BJ (cell line): ENCODE data around the gene SFXN1. TPM values are rescaled to one million over a fixed set of nuclear protein-coding genes. Genes with fewer than 3 reads are reported as not detected.

Experiments used
- CTCF ChIA-PET: fragments of 350-600 bp; formaldehyde crosslinking; extraction: SDS; loops from one replicate; lab custom pipeline; 2021; ENCODE audit warnings: antibody characterized with exemption, inconsistent platforms; lab: Yijun Ruan, JAX
- POLR2A ChIA-PET: fragments of 300-600 bp; sonication (Branson Sonifier 250); formaldehyde crosslinking; extraction: SDS; loops from one replicate; lab custom pipeline; 2021; ENCODE audit warnings: antibody characterized with exemption; lab: Charles Lee
- DNase-seq: peaks from one replicate; pipeline ENCODE4 v3.0.0-alpha.2; 2011; ENCODE audit warnings: low read depth
- H3K27me3 ChIP-seq: 2 replicates; pipeline ENCODE4 v1.6.0; 2011; ENCODE audit warnings: low read length; ENCODE audit not compliant: control insufficient read depth, insufficient read depth
- H3K36me3 ChIP-seq: 2 replicates; pipeline ENCODE4 v1.5.1; 2011; ENCODE audit warnings: low read length; ENCODE audit not compliant: control insufficient read depth, insufficient read depth
- H3K4me3 ChIP-seq: 2 replicates; pipeline ENCODE4 v1.5.1; 2011; ENCODE audit warnings: low read depth, mild to moderate bottlenecking, control low read depth, low read length
- CTCF ChIP-seq: IDR thresholded peaks from 2 replicates; pipeline ENCODE4 v1.5.1; 2011; ENCODE audit warnings: low read depth, mild to moderate bottlenecking, control low read depth, inconsistent platforms, low read length, moderate library complexity; ENCODE audit not compliant: insufficient read depth
- polyA plus RNA-seq: library from polyadenylated mRNA; depleted of rRNA; stranded (reverse); fragments of >200 nt; gene quantifications from 2 replicates; pipeline ENCODE4 v1.2.3, GENCODE V29; 2011; rRNA removed

SFXN1 gene
- polyA plus RNA-seq, 1 experiment: 89.9 TPM

GRCh38 chr5:175573493-175574269 is 95.3 kb downstream of the SFXN1 start:
- H3K4me3 ChIP-seq: no peak overlapping the region
- ChIA-PET POLR2A (no interaction called here), CTCF (interaction anchor here (1.4 kb wide), 1 partner anchor 9 kb away, joined by 3 read pairs; no protein-coding TSS in a partner anchor)
- H3K36me3 ChIP-seq: no peaks in the 10 kb centered on the region
- DNase-seq: no peak
- no peak for TF ChIP-seq CTCF
- H3K27me3 ChIP-seq: no peaks in the 10 kb centered on the region

GRCh38 chr5:175575301-175575700 is 96.9 kb downstream of the SFXN1 start:
- no peak for DNase-seq
- no peaks in the 10 kb centered on the region for H3K27me3 ChIP-seq
- H3K4me3 ChIP-seq: no peak overlapping the region
- POLR2A ChIA-PET: no interaction called here
- CTCF ChIA-PET: interaction anchor here (0.7 to 1.1 kb wide), 2 partner anchors 10 to 206 kb away, joined by 3 read pairs; no protein-coding TSS in a partner anchor
- no peaks in the 10 kb centered on the region for H3K36me3 ChIP-seq
- TF ChIP-seq CTCF: no peak

GRCh38 chr5:175576096-175576495 is 97.7 kb downstream of the SFXN1 start:
- DNase-seq: no peak
- Histone ChIP-seq H3K4me3 (no peak overlapping the region), H3K36me3 (no peaks in the 10 kb centered on the region), H3K27me3 (no peaks in the 10 kb centered on the region)
- POLR2A ChIA-PET: no interaction called here
- CTCF ChIA-PET: no interaction called here
- TF ChIP-seq CTCF: no peak

- POLR2A ChIA-PET: no interaction called here
- Histone ChIP-seq H3K27me3 (no peaks in the 10 kb centered on the region), H3K4me3 (no peak overlapping the region), H3K36me3 (no peaks in the 10 kb centered on the region)
- no peak for TF ChIP-seq CTCF
- CTCF ChIA-PET: no interaction called here
- DNase-seq: no peak
Measured at GRCh38 chr5:175576591-175576990, 98.2 kb downstream of the SFXN1 start.

Other genes starting within 250 kb of the SFXN1 start
- gene DRD1, start 34.4 kb upstream of the SFXN1 start, polyA plus RNA-seq: 0.01 TPM in 1 of 2 replicates, not detected in the other
- gene HRH2, start 179.5 kb downstream of the SFXN1 start, polyA plus RNA-seq: not detected in 2 replicates